ENCODE results near the gene LYZL1.
"Not testable (repeated sequence)": the region's sequence is repeated elsewhere in the genome, so short reads cannot be mapped to it uniquely, and the experiment has no call there.

DNA sequence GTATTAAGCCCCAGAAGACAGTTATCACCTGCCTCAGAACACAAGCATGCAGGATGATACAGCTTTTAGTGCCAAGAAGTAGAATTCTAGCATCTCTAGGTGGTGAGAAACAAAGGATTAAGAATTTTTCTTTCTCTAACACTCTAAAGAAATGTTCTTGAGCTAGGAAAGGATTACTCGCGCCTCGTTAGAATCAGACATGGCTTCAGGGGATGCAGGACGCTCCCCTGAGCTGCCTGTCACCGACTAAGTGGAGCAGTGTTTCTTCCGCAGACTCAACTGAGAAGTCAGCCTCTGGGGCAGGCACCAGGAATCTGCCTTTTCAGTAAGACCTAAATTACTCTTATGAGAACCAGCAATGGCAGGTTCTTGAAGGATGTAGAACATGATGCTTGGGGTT is at the start of gene LYZL1:
- TF ChIP-seq, protein P1, sequence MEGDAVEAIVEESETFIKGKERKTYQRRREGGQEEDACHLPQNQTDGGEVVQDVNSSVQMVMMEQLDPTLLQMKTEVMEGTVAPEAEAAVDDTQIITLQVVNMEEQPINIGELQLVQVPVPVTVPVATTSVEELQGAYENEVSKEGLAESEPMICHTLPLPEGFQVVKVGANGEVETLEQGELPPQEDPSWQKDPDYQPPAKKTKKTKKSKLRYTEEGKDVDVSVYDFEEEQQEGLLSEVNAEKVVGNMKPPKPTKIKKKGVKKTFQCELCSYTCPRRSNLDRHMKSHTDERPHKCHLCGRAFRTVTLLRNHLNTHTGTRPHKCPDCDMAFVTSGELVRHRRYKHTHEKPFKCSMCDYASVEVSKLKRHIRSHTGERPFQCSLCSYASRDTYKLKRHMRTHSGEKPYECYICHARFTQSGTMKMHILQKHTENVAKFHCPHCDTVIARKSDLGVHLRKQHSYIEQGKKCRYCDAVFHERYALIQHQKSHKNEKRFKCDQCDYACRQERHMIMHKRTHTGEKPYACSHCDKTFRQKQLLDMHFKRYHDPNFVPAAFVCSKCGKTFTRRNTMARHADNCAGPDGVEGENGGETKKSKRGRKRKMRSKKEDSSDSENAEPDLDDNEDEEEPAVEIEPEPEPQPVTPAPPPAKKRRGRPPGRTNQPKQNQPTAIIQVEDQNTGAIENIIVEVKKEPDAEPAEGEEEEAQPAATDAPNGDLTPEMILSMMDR (conservative IDR thresholded peaks at IDR 0.05 in 1 of 2, IDR thresholded peaks at IDR 0.05 in 1 of 2; ENCODE audit: low read depth in 1 of 2, low read length in 2 of 2): not testable (repeated sequence)
- not testable (repeated sequence) for TF ChIP-seq EZH2 (IDR thresholded peaks at IDR 0.05; ENCODE audit: low read length, missing control alignments)
